GM18511 (cell line): Measurements from ENCODE around the gene SNX30.
A peak's percentile ranks its signal among the peaks of the same experiment; 100 is the strongest.

Source experiments
- ATAC-seq: cut with Tn5 transposase; IDR thresholded peaks from one replicate; pipeline ENCODE4 v1.9.1; 2021; ENCODE audit warnings: mild to moderate bottlenecking, moderate library complexity; ENCODE audit not compliant: unreplicated experiment

Gene SNX30

DNA sequence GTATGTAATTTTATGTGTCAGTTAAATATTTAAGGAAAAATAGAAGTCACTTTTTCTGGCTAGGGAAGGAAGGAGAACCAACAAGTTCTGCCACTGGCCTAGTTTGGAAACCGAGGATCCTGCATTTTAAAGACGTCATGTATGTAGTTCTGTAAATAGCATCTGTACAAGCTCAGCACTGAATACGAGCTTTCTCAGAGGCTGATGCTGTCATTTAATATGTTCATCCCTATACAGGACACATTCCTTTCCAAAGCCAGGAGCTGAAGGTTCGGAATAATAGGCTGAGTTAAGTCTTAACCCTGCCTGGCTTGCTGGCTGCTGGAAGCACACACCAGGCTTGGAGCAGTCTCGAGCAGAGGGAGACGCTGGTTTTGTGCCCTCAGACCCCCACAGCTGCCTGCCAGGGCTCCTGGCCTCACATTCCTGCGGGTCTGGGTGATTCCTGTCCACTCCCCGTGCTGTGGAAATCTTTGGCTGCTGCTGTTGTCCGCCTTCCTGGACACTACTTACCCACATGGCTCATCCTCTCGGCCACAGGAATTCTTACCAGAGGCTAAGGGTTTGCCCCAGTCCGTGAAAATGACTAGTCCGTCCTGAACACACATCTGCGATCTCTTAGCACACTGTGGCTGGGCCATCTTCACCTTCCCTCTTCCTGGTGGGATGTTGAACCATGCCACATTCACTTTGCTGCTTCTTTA is 103.5 kb downstream of the SNX30 start:
- ATAC-seq: no peak

DNA sequence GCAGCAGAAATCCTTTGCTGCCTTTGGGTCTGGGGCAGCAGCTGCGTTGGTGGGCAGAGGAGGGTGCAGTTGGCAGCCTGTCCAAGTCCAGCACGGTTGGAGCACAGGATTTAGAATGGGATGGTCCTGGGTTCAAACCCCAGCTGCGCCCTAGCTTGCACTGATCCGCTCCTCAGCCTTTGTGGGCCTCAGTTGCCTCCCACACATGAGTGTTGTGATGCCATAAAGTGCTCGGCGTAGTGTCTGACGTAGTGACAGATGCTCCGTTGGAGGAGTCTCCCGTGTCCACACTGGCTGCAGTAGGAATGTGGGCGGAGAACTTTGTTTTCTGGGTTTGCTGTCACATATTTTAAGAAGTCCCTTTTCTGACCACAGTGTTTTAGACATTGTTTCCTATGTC is 104.1 kb downstream of the SNX30 start:
- ATAC-seq: no peak

DNA sequence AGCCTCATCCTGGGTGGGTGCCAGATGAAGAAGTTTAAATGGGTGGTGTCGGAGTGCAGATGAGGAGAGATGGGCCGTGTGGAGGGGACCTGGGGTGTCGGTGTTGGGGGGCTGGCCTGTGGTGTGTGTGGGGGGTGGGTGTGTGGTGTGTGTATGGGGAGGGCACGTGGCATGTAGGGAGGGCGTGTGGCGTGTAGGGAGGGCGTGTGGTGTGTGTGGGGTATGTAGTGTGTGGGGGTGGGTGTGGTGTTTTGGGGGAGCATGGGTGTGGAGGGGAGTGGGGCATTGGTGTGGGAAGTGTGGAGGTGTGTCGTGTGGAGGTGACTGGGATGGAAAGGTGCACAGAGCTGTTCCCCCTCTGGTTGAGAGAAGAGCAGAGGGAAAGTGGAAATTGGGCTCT is 105.6 kb downstream of the SNX30 start:
- ATAC-seq: no peak

DNA sequence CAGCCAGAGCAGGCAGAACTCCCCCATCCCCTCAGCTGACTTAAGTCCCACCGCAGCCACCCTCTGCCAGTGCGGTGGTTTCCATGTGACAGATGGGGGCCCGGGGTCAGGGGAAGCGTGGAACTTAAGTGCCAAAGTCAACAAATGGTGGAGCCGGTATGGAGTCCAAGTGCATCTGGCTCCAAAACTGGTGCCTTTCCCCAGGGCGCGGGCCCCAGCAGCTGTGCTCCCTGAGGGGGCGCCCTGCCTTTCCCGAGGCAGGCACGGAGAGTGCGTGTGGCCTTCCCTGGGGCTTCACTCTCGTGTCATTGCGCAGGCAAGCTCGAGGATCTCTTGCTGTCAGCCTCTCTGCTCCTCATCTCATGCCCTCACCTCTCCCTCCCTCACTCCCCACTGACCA is 106.3 kb downstream of the SNX30 start:
- no peak for ATAC-seq

DNA sequence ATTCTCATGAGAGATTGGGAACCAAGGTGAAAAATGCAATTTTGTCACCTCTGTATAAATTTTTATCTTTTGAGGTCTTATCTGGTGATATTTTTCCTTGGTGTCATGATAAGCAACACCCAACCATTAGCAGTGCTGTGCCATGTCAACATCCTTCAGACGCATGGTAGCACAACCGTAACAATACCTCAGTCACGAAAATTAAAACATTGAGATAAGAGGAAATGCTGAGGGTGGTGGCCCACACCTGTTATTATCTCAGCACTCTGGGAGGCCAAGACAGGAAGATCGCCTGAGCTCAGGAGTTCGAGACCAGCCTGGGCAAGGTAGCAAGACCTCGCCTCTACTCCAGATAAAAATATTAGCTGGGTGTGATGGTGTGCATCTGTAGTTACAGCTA is 107.4 kb downstream of the SNX30 start:
- ATAC-seq: no peak

DNA sequence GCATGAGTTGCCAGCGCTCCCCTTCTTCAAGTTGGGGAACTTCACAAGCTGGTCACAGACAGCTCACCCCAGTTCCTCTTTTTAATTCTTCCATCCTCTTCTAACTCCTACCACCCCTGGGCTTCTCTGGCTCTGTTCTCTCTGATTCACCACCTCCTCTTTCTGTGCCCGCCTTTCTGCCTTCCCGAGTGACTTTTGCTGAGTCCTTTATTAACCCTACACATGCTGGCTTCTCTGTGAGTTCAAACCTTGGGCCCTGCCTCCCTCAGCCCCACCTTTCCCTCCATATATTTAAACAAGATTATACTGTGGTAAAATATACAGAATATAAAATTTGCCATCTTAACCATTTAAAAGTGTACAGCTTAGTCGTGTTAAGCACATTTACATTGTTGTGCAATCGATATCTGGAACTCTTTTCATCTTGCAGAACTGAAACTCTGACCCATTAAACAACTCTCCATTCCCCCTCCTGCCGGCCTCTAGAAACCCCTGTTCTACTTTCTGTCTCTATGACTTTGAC is 108.1 kb downstream of the SNX30 start:
- peak; percentile 73 for ATAC-seq

DNA sequence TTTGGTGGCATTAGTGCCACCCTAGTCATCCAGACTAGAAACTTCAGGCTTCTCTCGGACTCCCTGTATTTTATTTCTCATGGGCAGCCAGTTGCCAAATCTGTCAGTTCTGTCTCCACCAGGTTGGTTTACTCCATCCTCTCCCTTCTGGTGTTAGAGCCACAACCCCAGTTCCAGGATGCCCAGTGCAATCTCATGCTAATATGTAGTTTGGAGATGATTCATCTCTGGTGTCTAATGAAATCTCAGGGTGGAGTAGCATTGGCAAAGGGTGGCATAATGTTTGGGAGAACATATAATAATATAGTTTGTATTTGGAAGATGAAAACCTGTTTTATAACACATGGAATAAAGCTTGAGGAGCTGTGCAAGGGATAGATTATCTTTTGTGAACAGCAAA is 109.9 kb downstream of the SNX30 start:
- ATAC-seq: no peak

DNA sequence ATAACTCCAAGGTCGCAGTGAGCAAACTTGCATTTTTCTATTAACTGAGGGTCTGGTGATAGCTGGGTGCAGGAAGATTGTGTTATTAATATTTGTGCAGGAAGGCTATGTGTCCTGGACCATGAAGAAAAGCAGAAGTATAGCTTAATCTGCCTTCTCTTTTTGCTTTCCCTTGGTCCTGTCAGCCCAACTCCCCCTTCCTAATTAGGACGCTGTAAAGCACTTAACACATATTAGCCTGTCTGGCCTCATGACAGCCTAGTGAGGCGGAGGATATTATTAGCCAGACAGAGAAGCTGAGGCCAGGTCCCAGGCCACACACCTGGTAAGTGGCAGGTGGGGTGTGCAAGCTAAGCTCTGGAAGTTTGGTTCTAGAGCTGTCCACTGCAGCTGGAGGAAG is 110.6 kb downstream of the SNX30 start:
- no peak for ATAC-seq

DNA sequence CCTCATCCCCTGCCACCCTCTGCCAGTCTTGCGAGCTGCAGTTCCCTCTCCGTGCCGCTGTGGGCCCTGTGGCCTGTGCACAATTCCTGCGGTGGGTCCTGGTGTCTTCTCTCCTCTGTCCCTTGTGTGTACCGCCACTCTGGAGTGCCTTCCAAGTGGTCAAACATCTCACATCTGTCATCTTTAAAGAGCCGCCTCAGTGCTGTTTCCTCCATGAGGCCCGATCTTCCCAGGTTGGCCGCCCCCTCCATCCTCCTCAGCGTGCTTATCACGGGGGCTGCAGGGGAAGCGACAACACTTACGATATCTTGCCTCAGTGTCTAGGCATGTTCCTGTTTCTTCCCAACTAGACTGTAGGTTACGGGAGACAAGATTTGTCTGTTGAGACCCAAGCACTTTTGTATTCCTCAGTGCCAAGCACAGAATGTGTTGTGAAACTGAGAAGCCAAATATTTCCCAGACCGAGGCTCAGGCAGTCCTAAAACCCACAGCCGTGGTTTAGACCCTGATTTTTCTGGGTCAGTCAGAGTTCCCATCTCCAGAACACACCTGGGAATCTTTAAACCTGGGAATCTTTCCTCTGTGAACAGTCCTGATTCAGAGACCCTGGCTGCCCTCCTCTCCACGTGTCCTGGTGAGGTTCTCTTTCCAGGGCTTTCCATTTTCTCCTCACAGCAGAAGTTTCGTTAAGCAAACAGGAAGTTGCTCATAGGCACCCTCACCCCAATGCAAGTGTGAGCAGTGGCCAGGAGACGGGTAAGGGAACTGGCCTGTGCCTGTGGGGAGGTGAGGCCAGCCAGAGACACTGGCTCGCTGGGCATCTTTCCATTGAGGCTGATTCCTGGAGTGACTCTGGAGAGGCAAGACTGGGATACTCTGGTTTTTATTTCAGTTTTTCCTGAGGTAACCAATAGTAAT is 111.3 kb downstream of the SNX30 start:
- ATAC-seq: no peak

DNA sequence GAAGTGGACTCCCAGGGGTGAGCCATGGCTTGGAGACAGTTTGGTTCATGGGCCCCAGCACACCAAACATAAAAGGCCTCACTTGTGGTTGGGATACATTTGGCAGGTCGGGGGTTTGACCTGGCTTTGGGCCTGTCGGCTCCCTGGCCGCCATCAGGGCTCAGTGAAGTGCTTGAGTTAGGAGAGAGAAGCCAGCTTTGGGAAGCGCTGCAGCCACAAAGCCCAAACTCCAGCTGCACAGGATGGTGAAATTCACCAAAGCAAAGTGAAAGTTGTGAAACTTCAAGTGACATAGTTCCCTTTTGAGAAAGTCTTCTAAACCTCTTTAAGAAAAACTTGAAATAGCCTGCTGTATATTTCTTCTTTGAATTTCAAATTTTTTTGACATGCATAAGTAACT is 112.7 kb downstream of the SNX30 start:
- peak; percentile 42 for ATAC-seq

DNA sequence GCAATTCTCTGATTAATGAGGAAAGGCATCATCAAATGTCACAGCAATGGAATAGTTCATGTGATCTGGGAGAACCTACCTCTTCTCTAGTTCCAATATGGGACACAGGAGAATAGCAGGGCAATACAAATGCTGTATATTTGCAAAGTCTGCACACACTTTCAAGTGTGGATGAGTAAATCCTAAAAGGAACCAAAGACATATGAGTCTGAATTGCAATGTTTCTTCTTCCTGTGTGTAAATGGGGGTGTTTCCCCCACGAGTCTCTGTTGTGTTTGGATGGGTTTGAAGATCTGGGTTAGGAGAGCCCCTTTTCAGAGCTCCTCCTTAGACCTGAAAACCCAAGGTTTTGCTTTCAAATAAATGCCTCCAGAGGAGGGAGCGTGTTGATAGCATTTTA is 113.2 kb downstream of the SNX30 start:
- peak; percentile 15 for ATAC-seq

DNA sequence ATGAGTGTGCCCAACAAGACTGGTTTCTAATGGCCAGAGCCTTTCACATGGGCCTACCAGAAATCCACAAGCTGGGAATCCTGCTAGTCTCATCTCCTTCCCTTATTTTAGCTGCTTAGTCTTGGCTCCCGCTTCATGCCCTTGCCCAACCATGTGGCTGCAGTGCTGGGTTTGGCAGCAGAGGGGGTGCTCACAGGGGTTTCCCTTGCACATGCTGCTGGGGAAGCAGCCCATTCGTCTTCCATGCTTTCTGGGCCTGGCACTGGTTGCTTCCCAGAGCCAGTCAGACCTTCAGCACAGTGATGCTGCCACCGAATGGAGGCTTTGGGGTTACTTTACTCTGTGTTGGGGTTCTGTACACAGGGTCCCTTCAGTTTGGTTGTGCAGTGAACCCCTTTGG is 113.8 kb downstream of the SNX30 start:
- no peak for ATAC-seq

DNA sequence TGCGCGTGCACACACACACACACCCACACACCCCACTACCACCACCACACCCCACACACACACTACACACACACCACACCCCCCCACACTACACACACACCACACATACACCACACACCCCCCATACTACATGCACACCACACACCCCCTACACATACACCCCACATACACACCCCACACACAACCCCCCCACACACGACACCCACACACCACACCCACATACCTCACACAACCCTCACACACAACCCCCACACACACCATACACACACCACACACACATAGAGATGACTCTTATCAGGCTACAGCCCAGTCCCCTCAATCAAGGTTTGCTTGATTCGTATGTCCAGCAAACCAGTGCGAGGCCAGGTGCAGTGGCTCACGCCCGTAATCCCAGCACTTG is 114.4 kb downstream of the SNX30 start:
- no peak for ATAC-seq

DNA sequence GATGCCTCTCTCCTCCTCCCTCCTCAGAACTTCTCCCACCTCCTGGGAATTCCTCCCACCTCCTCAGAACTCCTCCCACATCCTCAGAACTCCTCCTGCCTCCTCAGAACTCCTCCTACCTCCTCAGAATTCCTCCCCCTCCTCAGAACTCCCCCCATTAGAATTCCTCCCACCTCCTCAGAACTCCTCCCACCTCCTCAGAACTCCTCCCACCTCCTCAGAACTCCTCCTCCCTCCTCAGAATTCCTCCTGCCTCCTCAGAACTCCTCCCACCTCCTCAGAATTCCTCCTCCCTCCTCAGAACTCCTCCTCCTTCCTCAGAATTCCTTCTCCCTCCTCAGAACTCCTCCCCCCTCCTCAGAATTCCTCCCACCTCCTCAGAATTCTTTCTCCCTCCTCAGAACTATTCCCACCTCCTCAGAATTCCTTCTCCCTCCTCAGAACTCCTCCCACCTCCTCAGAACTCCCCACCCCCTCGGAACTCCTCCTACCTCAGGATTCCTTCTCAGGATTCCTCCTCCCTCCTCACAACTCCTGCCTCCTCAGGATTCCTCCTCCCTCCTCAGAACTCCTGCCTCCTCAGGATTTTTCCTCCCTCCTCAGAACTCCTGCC is 116.2 kb downstream of the SNX30 start:
- ATAC-seq: no peak

DNA sequence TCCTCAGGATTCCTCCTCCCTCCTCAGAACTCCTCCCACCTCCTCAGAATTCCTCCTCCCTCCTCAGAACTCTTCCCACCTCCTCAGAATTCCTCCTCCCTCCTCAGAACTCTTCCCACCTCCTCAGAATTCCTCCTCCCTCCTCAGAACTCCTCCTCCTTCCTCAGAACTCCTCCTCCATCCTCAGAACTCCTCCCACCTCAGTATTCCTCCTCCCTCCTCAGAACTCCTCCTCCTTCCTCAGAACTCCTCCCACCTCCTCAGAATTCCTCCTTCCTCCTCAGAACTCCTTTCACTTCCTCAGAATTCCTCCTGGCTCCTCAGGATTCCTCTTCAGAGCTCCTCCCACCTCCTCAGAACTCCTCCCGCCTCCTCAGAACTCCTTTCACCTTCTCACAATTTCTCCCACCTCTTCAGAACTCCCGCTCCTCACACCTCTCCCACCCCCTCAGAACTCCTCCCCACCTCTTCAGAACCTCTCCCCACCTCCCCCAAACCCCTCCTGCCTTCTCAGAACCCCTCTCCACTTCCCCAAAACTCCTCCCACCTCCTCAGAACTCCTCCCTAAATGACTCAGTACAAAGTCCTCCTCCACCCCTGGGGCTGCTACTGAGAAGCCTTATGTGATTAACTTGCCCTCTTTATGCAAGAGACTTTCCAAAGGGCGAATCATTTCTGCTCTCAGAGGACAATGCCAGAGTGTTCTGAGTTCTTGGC is 116.9 kb downstream of the SNX30 start:
- ATAC-seq: no peak

DNA sequence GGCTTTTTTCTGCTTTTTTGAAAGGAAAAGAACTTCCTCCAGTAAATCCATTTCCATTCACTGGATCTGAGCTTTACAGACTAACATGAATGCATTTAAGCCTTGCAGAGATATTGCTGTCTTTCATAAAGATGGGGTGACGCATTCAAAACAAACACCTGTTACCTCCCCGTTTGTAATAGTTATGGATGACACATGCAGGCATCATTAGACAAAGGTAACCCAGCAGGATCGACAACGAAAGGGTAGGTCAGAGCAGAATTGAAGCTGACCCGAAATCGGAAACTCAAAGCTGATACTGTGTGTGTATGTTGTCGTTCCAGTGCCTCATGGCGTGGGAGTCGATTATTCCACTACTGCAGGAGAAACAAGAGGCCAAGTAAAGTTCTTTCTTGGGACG is 117.9 kb downstream of the SNX30 start:
- ATAC-seq: no peak

DNA sequence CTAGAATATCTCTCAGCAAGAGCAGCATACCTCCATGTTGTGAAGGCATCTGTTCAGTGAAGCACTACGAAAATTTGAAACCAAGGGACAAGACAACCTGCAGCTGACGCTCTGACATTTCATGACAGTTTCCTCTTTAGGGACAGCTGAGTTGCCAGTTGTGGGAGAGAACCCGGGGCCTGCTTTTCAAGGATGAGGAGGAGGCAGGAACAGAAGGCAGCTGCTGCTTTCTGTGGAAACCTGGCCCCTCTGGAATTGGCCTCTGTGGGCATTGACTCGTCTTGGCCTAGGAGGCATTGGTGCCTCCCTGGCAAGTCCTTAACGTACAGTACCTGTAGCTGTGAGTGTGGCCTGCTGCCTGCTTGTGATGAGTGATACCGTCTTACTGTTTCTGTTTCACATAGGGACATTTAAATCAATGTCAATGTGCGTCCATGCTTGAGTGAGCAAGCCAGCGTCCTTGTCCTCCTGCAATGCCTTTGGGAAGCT is 118.5 kb downstream of the SNX30 start:
- ATAC-seq: no peak

DNA sequence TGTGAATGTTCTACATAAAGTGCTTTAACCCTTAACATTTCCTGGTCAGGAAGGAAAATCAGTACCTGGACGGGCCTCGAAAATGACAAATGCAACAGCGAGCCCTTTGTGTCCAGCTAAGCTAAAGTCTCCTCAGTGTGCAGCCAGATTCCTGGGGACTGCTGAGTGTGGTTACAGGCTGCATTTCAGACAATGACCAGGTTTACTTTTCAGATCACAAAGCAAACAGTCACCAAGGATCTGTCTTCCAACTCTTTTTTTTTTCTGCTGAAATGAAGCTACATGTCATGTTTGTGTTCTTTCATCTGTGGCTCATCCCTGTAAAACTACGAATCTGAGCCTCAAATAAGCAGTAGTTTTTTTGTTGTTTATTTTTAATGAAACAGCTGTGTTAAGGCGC is 119.4 kb downstream of the SNX30 start:
- ATAC-seq: no peak

DNA sequence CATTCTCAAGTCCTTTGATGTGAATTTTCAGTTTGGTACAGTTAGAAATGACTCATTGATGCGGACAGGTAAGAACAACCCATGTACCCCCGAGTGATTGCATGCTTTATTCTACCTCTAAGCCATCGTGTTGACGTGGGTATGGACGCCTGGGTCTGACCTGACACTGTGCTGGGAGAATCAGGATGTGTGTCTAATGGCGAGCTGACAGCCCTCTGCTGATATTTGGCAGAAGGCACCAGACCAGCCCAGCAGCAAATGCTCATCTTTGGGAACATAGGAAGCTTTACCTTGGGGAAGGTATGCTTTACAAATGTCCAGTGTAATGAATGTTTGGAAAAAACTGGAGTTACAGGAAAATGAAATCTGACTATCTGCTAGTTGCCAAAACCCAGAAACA is 120.0 kb downstream of the SNX30 start:
- ATAC-seq: no peak

DNA sequence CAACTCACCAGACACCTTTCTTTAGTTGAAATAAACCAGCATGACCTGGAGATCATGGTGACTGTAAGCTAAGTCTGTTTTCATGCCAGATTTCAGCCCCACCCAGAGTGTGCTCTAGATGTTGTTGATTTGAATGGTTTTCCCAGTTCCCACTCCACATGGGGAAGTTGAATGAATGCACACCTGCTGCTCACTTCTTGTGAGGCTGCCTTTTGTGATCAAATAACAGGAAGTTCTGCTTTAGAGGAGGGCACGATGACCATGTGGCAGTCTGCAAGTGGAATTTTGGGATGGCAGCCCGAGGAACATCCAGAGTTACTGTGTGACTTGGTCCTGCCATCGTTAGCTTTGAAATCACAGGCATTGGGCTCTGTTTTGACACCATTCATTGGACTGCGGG is 121.5 kb downstream of the SNX30 start:
- ATAC-seq: no peak
